Uterus (tissue), 4 donors: ENCODE data around the gene SFSWAP. TPM values are rescaled to one million over a fixed set of nuclear protein-coding genes. Genes with fewer than 3 reads are reported as not detected.

Experiments used
- DNase-seq, 2 donors: peaks; one replicate each; pipeline ENCODE4 v3.0.0-alpha.2; 2019 to 2020
- H3K27ac ChIP-seq, 2 donors: fragments of 200-600 bp; sonication (generic); 1 replicate in 1 of 2; 2 replicates in 1 of 2; pipeline ENCODE4 v1.5.1; 2016 to 2018
- H3K27me3 ChIP-seq, 2 donors: fragments of 200-600 bp; sonication (generic); one replicate each; pipeline ENCODE4 v1.5.1; 2018 to 2019; ENCODE audit warnings: control low read depth in 1 of 2
- H3K36me3 ChIP-seq, 2 donors: fragments of 200-600 bp; sonication (generic); one replicate each; pipeline ENCODE4 v1.5.1; 2019; ENCODE audit warnings: control low read depth in 1 of 2
- H3K4me1 ChIP-seq, 2 donors: fragments of 200-600 bp; sonication (generic); one replicate each; pipeline ENCODE4 v1.5.1; 2018 to 2019; ENCODE audit warnings: control low read depth in 1 of 2
- H3K4me3 ChIP-seq, 2 donors: fragments of 200-600 bp; sonication (generic); 1 replicate in 1 of 2; 2 replicates in 1 of 2; pipeline ENCODE4 v1.5.1; 2018 to 2019; ENCODE audit warnings: mild to moderate bottlenecking in 1 of 2
- H3K9me3 ChIP-seq, 2 donors: fragments of 200-600 bp; sonication (generic); one replicate each; pipeline ENCODE4 v1.5.1; 2019; ENCODE audit warnings: control low read depth in 1 of 2
- POLR2A ChIP-seq, 2 donors: fragments of 450-650 bp; IDR thresholded peaks; one replicate each; pipeline ENCODE4 v1.6.1; 2016; ENCODE audit warnings: antibody characterized with exemption in 2 of 2, mild to moderate bottlenecking in 1 of 2, moderate library complexity in 1 of 2
- intact Hi-C: fragments of 100-400 bp; cut with DNase I; formaldehyde crosslinking; loops from one replicate; pipeline ENCODE4 v1.15.1; 2023; ENCODE audit warnings: low total_unique reads
- total RNA-seq, 4 donors: library from RNA; depleted of rRNA in 3 of 4; stranded (reverse); fragments of >200 nt in 3 of 4; gene quantifications; one replicate each; pipeline versions ENCODE4 v1.1.0 to v1.2.4, GENCODE V29; 2014 to 2023
- TF ChIP-seq, protein P1 (sequence below), 4 experiments: fragments of 200-600 bp in 2 of 4; fragments of 450-650 bp in 2 of 4; sonication (generic) in 2 of 4; IDR thresholded peaks; one replicate each; pipeline ENCODE4 v1.5.1; 2016 to 2019; ENCODE audit warnings: antibody characterized with exemption in 4 of 4, mild to moderate bottlenecking in 2 of 4, moderate library complexity in 1 of 4
- donor health status: DM: yes; HTN: yes; CAD: no.

The SFSWAP gene
- total RNA-seq, 4 donors from 2014 or later: 25.3 to 78.1 (median 55.2) TPM

DNA sequence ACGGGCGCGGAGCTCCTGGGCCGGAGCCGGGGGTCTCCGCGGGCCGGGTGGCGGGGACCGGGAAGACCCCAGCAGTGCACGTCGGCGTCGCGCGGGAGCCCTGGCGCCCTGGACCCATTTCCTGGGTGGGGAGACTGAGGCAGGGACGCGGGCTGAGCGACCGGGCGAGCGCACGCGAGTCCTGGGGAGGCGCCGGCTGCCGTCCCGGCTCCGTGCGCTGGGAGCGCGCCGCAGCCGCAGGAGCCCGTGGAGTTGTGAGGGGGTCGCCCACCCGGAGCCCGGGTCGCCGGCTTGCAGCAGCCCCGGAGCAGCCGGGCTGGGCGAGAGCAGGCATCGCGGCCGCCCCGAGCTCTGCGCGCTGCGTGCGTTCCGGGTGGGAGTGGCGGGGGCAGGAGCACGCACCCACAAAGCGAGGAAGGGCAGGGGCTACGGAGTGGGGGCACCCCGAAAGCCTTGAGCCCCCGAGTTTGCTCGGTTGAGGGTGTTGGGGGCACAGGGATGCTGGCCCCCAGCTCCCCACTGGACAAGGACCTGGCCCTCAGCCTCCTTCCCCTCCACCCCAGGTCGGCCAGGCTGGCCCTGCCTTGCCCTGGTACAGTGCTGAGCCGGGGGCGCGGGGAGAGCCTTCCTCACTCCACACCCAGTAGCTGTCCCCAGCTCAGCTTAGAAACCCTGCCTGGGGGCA lies 117.9 kb downstream of the SFSWAP start:
- no peaks in the 10 kb centered on the region for H3K9me3 ChIP-seq
- TF ChIP-seq, protein P1, sequence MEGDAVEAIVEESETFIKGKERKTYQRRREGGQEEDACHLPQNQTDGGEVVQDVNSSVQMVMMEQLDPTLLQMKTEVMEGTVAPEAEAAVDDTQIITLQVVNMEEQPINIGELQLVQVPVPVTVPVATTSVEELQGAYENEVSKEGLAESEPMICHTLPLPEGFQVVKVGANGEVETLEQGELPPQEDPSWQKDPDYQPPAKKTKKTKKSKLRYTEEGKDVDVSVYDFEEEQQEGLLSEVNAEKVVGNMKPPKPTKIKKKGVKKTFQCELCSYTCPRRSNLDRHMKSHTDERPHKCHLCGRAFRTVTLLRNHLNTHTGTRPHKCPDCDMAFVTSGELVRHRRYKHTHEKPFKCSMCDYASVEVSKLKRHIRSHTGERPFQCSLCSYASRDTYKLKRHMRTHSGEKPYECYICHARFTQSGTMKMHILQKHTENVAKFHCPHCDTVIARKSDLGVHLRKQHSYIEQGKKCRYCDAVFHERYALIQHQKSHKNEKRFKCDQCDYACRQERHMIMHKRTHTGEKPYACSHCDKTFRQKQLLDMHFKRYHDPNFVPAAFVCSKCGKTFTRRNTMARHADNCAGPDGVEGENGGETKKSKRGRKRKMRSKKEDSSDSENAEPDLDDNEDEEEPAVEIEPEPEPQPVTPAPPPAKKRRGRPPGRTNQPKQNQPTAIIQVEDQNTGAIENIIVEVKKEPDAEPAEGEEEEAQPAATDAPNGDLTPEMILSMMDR (IDR thresholded peaks at IDR 0.05): no peak
- TF ChIP-seq POLR2A (IDR thresholded peaks at IDR 0.05): no peak
- DNase-seq: no peak
- no peaks in the 10 kb centered on the region for H3K36me3 ChIP-seq
- peaks cover 0 to 14% of the 10 kb centered on the region in 2 donors for H3K4me1 ChIP-seq
- H3K27me3 ChIP-seq: peaks cover 0 to 3% of the 10 kb centered on the region in 2 donors
- H3K4me3 ChIP-seq: peak overlapping the region; percentile 36 to 50
- H3K27ac ChIP-seq: peak overlapping the region; percentile 73 to 76
- intact Hi-C loops: no loop called here

GRCh38 chr12:131829356-131829747 lies 118.5 kb downstream of the SFSWAP start:
- H3K9me3 ChIP-seq: no peaks in the 10 kb centered on the region
- no peaks in the 10 kb centered on the region for H3K36me3 ChIP-seq
- DNase-seq: no peak
- H3K27ac ChIP-seq: peak overlapping the region; percentile 73 to 76
- peak overlapping the region; percentile 36 to 50 for H3K4me3 ChIP-seq
- H3K4me1 ChIP-seq: peaks cover 0 to 14% of the 10 kb centered on the region in 2 donors
- peaks cover 0 to 3% of the 10 kb centered on the region in 2 donors for H3K27me3 ChIP-seq
- TF ChIP-seq, protein P1 (IDR thresholded peaks at IDR 0.05): no peak
- TF ChIP-seq POLR2A (IDR thresholded peaks at IDR 0.05): no peak
- intact Hi-C loops: no loop called here

DNA sequence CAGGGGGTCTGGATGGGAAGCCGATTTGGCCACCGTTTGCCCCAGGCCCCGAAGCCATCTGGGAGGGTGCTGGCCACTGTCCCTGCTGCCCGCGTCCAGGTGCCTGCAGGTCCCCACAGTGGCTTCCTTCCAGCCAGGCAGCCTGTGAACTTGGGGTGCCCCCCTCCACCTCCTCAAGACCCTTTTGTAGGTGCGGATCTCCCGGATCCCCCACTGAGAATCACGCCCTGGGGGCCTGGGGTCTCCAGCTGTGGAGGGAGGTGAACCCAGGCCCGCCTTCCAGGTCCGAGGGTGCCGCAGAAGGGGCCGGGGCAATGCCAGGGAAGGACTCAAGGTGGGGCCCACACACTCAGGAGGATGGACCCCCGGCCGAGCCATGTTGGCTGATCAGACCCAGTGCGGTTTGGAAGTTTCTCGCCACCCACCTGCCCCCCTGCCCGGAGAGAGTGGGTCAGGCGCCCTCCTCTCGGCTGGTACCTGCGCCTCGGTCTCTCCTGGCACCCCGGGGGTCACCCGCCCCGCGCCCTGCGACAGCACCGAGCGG lies 119.0 kb downstream of the SFSWAP start:
- H3K27me3 ChIP-seq: peaks cover 0 to 3% of the 10 kb centered on the region in 2 donors
- intact Hi-C loops: no loop called here
- no peak for DNase-seq
- no peaks in the 10 kb centered on the region for H3K9me3 ChIP-seq
- no peak for TF ChIP-seq POLR2A (IDR thresholded peaks at IDR 0.05)
- TF ChIP-seq, protein P1 (IDR thresholded peaks at IDR 0.05): no peak
- no peaks in the 10 kb centered on the region for H3K36me3 ChIP-seq
- H3K4me3 ChIP-seq: peak overlapping the region; percentile 36 to 50
- peak overlapping the region; percentile 73 to 76 for H3K27ac ChIP-seq
- H3K4me1 ChIP-seq: peaks cover 0 to 14% of the 10 kb centered on the region in 2 donors

DNA sequence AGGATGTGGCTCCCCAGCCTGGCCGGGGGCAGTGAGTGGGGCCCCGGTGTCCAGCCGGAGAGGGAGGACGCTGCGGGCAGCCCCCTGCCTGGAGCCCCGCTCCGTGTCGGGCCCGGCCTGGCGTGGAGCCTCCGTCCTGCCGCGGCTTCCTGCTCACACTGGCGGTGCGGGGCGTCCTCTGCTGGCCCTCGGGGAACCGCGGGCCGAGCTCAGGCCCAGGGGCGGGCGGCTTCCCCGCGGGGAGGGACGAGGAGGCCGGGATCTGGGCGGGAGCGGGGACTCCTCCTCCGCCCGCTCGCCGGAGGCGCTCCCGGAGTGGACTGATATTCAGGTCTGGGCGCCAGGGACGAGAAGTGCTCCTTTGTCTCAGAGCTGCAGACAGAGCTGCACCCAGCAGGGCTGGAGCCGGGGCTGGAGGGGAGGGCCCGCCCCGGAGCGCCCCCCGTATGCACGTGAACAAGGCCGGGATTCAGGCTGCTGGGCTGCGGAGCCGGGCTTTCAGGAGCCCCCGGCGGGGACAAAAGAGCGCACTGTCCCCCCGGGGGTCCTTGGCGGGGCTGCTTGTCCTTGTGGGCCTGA lies 119.5 kb downstream of the SFSWAP start:
- no peaks in the 10 kb centered on the region for H3K36me3 ChIP-seq
- peaks cover 0 to 3% of the 10 kb centered on the region in 2 donors for H3K27me3 ChIP-seq
- intact Hi-C loops: no loop called here
- peak; percentile 66 to 84 for DNase-seq
- TF ChIP-seq, protein P1 (IDR thresholded peaks at IDR 0.05): peak; percentile 49 to 76 (median 63)
- TF ChIP-seq POLR2A (IDR thresholded peaks at IDR 0.05): peak in 1 of 2 donors; percentile 33
- peak overlapping the region; percentile 73 to 76 for H3K27ac ChIP-seq
- peaks cover 0 to 14% of the 10 kb centered on the region in 2 donors for H3K4me1 ChIP-seq
- peak overlapping the region; percentile 36 to 50 for H3K4me3 ChIP-seq
- H3K9me3 ChIP-seq: no peaks in the 10 kb centered on the region
